ENCODE data around the gene CPLANE2.

DNA sequence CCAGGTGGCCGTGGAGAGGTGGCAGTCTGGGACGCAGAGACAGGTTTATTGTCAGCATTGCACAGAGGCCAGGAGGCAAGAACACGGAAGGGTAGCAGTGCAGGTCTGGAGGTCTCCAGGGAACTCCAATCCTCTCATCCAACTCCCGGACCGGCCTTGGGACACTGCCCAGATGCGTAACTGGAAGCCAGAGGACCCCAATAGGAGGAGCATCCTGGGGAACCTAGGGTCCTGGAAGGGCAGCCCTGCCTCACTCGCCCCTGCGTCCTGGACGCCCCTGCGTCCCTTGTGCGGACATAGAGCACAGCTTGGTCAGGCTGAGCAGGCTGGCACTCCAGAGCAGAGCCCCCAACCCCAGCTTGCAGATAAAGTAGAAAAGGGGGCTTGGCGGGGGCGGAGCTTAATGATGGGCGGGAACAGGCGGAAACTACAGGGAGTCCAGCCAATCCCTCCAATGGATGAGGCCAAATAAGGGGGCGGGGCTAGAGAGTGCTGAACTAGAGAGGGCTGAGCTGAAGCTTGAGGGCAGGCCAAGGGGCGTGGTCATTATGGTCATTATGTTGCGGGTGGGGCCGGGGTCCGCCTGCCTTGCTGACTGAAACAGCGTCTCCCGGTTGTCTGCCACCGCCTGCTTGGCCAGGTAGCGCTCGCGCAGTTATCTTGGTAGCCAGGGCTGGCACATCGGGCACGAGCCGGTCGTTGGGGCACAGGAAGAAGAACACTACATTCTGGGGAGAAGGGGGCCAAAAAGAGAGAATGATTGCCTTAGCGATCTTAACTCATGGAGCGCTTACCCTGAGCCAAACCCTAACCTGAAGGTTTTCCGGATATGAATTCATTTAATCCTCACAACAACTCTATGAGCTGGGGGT is 20.9 kb downstream of the CPLANE2 start:
- no peak for TF ChIP-seq TAF1 (IDR thresholded peaks at IDR 0.05; ENCODE audit: low read depth)
- TF ChIP-seq RAD21 (conservative IDR thresholded peaks at IDR 0.05): no peak
- no peak for TF ChIP-seq EP300 (conservative IDR thresholded peaks at IDR 0.05; ENCODE audit: poor library complexity, severe bottlenecking)
- TF ChIP-seq POLR2AphosphoS5 (IDR thresholded peaks at IDR 0.05): no peak
- TF ChIP-seq, protein P1, sequence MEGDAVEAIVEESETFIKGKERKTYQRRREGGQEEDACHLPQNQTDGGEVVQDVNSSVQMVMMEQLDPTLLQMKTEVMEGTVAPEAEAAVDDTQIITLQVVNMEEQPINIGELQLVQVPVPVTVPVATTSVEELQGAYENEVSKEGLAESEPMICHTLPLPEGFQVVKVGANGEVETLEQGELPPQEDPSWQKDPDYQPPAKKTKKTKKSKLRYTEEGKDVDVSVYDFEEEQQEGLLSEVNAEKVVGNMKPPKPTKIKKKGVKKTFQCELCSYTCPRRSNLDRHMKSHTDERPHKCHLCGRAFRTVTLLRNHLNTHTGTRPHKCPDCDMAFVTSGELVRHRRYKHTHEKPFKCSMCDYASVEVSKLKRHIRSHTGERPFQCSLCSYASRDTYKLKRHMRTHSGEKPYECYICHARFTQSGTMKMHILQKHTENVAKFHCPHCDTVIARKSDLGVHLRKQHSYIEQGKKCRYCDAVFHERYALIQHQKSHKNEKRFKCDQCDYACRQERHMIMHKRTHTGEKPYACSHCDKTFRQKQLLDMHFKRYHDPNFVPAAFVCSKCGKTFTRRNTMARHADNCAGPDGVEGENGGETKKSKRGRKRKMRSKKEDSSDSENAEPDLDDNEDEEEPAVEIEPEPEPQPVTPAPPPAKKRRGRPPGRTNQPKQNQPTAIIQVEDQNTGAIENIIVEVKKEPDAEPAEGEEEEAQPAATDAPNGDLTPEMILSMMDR (IDR thresholded peaks at IDR 0.05; ENCODE audit: poor library complexity, severe bottlenecking): no peak
- no peak for TF ChIP-seq SMC3 (conservative IDR thresholded peaks at IDR 0.05; ENCODE audit: poor library complexity)
- no peak for TF ChIP-seq EZH2 (IDR thresholded peaks at IDR 0.05; ENCODE audit: borderline replicate concordance, insufficient read depth, low read length, poor library complexity, severe bottlenecking)
